PFSK-1 (cell line): ENCODE results near the gene SERPINB13.

Experiments used
- FOXP2 ChIP-seq: optimal IDR thresholded peaks from 2 replicates; pipeline ENCODE3; 2011; ENCODE audit warnings: borderline replicate concordance, control low read depth, inconsistent platforms; ENCODE audit not compliant: insufficient read depth; ENCODE audit errors: extremely low read length, extremely low read depth
- POLR2AphosphoS5 ChIP-seq: IDR thresholded peaks from 2 replicates; pipeline ENCODE4 v1.6.1; 2012; ENCODE audit warnings: low read depth, mild to moderate bottlenecking, control low read depth, low read length, moderate library complexity
- REST ChIP-seq, 2 experiments: IDR thresholded peaks; 2 replicates each; pipeline versions ENCODE4 v1.6.1 to v1.8.0; 2011 to 2012; ENCODE audit warnings: low read depth in 2 of 2, low read length in 2 of 2, control low read depth in 1 of 2, inconsistent platforms in 1 of 2, mild to moderate bottlenecking in 1 of 2, moderate library complexity in 1 of 2; ENCODE audit not compliant: insufficient read depth in 1 of 2
- SIN3A ChIP-seq: IDR thresholded peaks from 2 replicates; pipeline ENCODE4 v1.6.1; 2012; ENCODE audit warnings: mild to moderate bottlenecking, low read length, moderate library complexity, borderline replicate concordance; ENCODE audit not compliant: insufficient read depth
- TAF1 ChIP-seq: IDR thresholded peaks from 2 replicates; pipeline ENCODE4 v1.6.1; 2012; ENCODE audit warnings: low read length, control low read depth, borderline replicate concordance; ENCODE audit not compliant: insufficient read depth

GRCh38 chr18:63567276-63567675, 19.9 kb upstream of the SERPINB13 start:
- TF ChIP-seq POLR2AphosphoS5: no peak
- TF ChIP-seq TAF1: no peak
- TF ChIP-seq REST (IDR thresholded peaks at IDR 0.05; ENCODE audit: insufficient read depth in 1 of 2, low read depth in 2 of 2, low read length in 2 of 2): no peak
- no peak for TF ChIP-seq FOXP2
- TF ChIP-seq SIN3A: no peak
